Endodermal cell (in vitro differentiated cells): ENCODE results near the gene TPSAB1. TPM values are rescaled to one million over a fixed set of nuclear protein-coding genes. Genes with fewer than 3 reads are reported as not detected.
"Not testable (repeated sequence)": the region's sequence is repeated elsewhere in the genome, so short reads cannot be mapped to it uniquely, and the experiment has no call there.

Experiments used
- DNase-seq: peaks from one replicate; pipeline ENCODE4 v3.0.0-alpha.2; 2017
- H3K27ac ChIP-seq: 2 replicates; pipeline ENCODE4 v1.5.1; 2013; ENCODE audit warnings: mild to moderate bottlenecking, low read depth, low read length, moderate library complexity
- H3K27me3 ChIP-seq: 2 replicates; pipeline ENCODE4 v1.6.1; 2013; ENCODE audit warnings: mild to moderate bottlenecking, low read length, moderate library complexity; ENCODE audit not compliant: insufficient read depth, control insufficient read depth, poor library complexity, severe bottlenecking
- H3K36me3 ChIP-seq: 2 replicates; pipeline ENCODE4 v1.7.0; 2013; ENCODE audit warnings: mild to moderate bottlenecking, low read length, moderate library complexity; ENCODE audit not compliant: control insufficient read depth, insufficient read depth
- H3K4me1 ChIP-seq: one replicate; pipeline ENCODE4 v1.7.0; 2013; ENCODE audit warnings: low read length; ENCODE audit not compliant: control insufficient read depth, insufficient read depth
- H3K4me3 ChIP-seq: 2 replicates; pipeline ENCODE4 v1.5.1; 2013; ENCODE audit warnings: mild to moderate bottlenecking, low read length, moderate library complexity
- H3K9ac ChIP-seq: 2 replicates; pipeline ENCODE4 v1.6.1; 2013; ENCODE audit warnings: mild to moderate bottlenecking, low read length, moderate library complexity; ENCODE audit not compliant: poor library complexity, severe bottlenecking; ENCODE audit errors: extremely low read depth
- H3K9me3 ChIP-seq: 2 replicates; pipeline ENCODE4 v1.6.1; 2013; ENCODE audit warnings: mild to moderate bottlenecking, low read length, moderate library complexity; ENCODE audit not compliant: control insufficient read depth
- H3K27ac Mint-ChIP-seq: 2 replicates; pipeline ENCODE4 v1.8.0; 2020; ENCODE audit warnings: mixed read lengths
- H3K27me3 Mint-ChIP-seq: 2 replicates; pipeline ENCODE4 v1.8.0; 2021; ENCODE audit warnings: mild to moderate bottlenecking, mixed read lengths; ENCODE audit not compliant: insufficient read depth
- H3K36me3 Mint-ChIP-seq: 2 replicates; pipeline ENCODE4 v1.8.0; 2020; ENCODE audit warnings: low read depth, mixed read lengths
- H3K4me1 Mint-ChIP-seq: 2 replicates; pipeline ENCODE4 v1.8.0; 2020; ENCODE audit warnings: mixed read lengths
- H3K4me3 Mint-ChIP-seq: 2 replicates; pipeline ENCODE4 v1.8.0; 2020; ENCODE audit warnings: mild to moderate bottlenecking, moderate library complexity, mixed read lengths
- H3K9me3 Mint-ChIP-seq: 2 replicates; pipeline ENCODE4 v1.8.0; 2020; ENCODE audit warnings: mild to moderate bottlenecking, mixed read lengths
- WGBS, 2 experiments: methylation state at CpG; one replicate each; pipeline versions ENCODE4 v1.1.5 to v1.1.7; 2013; ENCODE audit warnings: missing lambda C conversion rate in 2 of 2, mixed read lengths in 1 of 2; ENCODE audit not compliant: insufficient coverage in 1 of 2, insufficient read length in 1 of 2; 5-methylcytosine and 5-hydroxymethylcytosine counted together
- total RNA-seq, 2 donors: library from RNA; stranded (reverse); fragmentation: NEBNext Ultra II Directional in 1 of 2; extraction: Animal tissue kit (Norgen Biotek cat#: 25700) in 1 of 2; gene quantifications; 2 replicates in 1 of 2; 3 replicates in 1 of 2; pipeline ENCODE4 v1.2.1, GENCODE V29; 2021
- TF ChIP-seq, protein P1 (sequence below): fragments of 200-600 bp; sonication (generic); conservative IDR thresholded peaks from 2 replicates; pipeline ENCODE4 v1.5.0; 2021; ENCODE audit warnings: antibody characterized with exemption, mild to moderate bottlenecking

The TPSAB1 gene
- total RNA-seq, 2 donors from 2014 or later = not detected

DNA sequence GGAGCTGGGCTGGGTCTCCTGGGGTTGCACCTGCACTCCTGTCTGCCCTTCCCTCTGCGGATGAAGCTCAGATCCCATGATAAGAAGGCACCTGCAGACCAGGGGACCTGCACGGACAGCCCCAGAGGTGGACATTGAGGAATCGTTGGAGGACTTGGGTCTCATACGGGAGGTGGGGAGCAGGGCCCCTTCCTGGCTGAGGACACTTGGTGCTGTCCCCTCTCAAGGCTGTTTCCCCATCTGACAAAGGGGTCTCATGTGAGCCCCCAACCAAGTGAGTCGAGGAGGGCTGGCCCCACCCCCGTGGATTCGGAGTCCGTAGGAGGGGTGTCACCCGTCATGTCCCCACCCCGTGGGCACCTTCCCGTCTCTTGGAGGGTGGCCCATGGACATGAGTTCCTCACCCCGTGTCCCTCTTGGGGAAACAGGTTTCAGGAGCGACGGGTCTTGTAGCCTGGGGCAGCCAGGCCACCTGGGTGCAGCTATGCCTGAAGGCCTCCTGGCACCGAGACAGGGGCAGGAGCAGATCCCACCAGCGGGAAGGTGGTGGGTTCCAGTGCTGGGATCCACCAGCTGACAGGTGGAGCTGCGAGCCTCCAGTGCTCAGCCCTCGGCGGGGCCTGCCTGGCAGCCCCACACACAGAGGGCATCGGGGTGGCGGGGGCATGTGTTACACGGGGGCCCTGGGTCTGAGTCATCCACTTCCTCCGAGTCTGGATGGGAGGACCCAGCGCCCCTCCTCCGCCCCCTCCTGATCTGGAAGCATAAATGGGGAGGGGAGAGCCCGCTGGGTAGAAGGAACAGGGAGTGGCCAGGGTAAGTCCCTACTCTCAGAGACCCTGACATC, 15.0 kb downstream of the TPSAB1 start, which contains the start of gene TPSD1:
Gene TPSD1, plus strand, starts transcription at position 794 of the 847 bp plus-strand sequence. CDS start 212 bp downstream, outside the sequence.
- not testable (repeated sequence) for H3K9me3 ChIP-seq, H3K27ac Mint-ChIP-seq, H3K36me3 Mint-ChIP-seq, H3K36me3 ChIP-seq, H3K4me1 ChIP-seq, H3K9ac ChIP-seq, H3K4me1 Mint-ChIP-seq, H3K27ac ChIP-seq, H3K9me3 Mint-ChIP-seq, H3K4me3 ChIP-seq, DNase-seq, H3K4me3 Mint-ChIP-seq
- 86% methylated on average over 6 to 19 of the region's 26 CpGs for WGBS, 2 experiments
- peaks cover 11% of the 10 kb centered on the region for H3K27me3 Mint-ChIP-seq
- H3K27me3 ChIP-seq = peaks cover 19% of the 10 kb centered on the region

DNA sequence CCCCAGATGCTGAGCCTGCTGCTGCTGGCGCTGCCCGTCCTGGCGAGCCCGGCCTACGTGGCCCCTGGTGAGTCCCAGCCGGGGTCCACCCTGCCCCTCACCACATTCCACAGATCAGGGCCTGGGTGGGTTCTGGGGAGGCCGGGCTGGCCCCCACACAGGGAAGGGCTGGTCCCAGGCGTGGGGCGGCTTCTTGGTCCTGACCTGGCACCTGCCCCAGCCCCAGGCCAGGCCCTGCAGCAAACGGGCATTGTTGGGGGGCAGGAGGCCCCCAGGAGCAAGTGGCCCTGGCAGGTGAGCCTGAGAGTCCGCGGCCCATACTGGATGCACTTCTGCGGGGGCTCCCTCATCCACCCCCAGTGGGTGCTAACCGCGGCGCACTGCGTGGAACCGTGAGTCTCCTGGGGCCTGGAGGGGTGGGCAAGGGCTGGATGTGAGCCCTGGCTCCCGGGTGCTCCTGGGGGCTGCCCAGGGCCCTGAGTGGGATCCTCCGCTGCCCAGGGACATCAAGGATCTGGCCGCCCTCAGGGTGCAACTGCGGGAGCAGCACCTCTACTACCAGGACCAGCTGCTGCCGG, 15.9 kb downstream of the TPSAB1 start:
- H3K27ac Mint-ChIP-seq, H3K4me1 Mint-ChIP-seq, H3K27ac ChIP-seq, H3K9me3 Mint-ChIP-seq, H3K9ac ChIP-seq, H3K4me3 Mint-ChIP-seq, H3K4me1 ChIP-seq, H3K4me3 ChIP-seq, H3K36me3 ChIP-seq, H3K36me3 Mint-ChIP-seq, H3K9me3 ChIP-seq, DNase-seq, H3K27me3 Mint-ChIP-seq: not testable (repeated sequence)
- 87 to 92% methylated on average over 6 to 23 of the region's 23 CpGs for WGBS, 2 experiments
- H3K27me3 ChIP-seq = peaks cover 26% of the 10 kb centered on the region

DNA sequence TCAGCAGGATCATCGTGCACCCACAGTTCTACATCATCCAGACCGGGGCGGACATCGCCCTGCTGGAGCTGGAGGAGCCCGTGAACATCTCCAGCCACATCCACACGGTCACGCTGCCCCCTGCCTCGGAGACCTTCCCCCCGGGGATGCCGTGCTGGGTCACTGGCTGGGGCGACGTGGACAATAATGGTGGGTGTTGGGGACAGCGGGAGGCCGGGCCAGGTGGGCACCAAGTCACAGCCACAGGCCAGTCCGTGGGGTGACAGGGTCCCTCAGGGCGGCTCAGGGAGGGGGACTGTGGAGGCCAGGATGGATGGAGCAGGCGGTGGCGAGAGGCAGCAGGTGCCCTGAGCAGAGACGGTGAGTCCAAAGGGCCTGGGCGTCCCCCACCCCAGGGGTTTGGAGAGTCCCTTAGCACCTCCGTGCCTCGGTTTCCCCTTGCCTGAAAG, 16.4 kb downstream of the TPSAB1 start:
- H3K4me3 Mint-ChIP-seq = no peak overlapping the region
- H3K9me3 ChIP-seq = no peaks in the 10 kb centered on the region
- no peaks in the 10 kb centered on the region for H3K36me3 Mint-ChIP-seq
- DNase-seq = no peak
- H3K36me3 ChIP-seq = no peaks in the 10 kb centered on the region
- H3K4me3 ChIP-seq = no peak overlapping the region
- H3K9me3 Mint-ChIP-seq = no peaks in the 10 kb centered on the region
- H3K27me3 ChIP-seq = peaks cover 30% of the 10 kb centered on the region
- no peak overlapping the region for H3K27ac ChIP-seq
- H3K27me3 Mint-ChIP-seq = peaks cover 9% of the 10 kb centered on the region
- H3K27ac Mint-ChIP-seq = no peak overlapping the region
- H3K9ac ChIP-seq = no peak overlapping the region
- TF ChIP-seq, protein P1, sequence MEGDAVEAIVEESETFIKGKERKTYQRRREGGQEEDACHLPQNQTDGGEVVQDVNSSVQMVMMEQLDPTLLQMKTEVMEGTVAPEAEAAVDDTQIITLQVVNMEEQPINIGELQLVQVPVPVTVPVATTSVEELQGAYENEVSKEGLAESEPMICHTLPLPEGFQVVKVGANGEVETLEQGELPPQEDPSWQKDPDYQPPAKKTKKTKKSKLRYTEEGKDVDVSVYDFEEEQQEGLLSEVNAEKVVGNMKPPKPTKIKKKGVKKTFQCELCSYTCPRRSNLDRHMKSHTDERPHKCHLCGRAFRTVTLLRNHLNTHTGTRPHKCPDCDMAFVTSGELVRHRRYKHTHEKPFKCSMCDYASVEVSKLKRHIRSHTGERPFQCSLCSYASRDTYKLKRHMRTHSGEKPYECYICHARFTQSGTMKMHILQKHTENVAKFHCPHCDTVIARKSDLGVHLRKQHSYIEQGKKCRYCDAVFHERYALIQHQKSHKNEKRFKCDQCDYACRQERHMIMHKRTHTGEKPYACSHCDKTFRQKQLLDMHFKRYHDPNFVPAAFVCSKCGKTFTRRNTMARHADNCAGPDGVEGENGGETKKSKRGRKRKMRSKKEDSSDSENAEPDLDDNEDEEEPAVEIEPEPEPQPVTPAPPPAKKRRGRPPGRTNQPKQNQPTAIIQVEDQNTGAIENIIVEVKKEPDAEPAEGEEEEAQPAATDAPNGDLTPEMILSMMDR = no peak
- 90 to 95% methylated on average over 13 to 22 of the region's 22 CpGs for WGBS, 2 experiments
- H3K4me1 ChIP-seq = no peaks in the 10 kb centered on the region
- no peaks in the 10 kb centered on the region for H3K4me1 Mint-ChIP-seq

DNA sequence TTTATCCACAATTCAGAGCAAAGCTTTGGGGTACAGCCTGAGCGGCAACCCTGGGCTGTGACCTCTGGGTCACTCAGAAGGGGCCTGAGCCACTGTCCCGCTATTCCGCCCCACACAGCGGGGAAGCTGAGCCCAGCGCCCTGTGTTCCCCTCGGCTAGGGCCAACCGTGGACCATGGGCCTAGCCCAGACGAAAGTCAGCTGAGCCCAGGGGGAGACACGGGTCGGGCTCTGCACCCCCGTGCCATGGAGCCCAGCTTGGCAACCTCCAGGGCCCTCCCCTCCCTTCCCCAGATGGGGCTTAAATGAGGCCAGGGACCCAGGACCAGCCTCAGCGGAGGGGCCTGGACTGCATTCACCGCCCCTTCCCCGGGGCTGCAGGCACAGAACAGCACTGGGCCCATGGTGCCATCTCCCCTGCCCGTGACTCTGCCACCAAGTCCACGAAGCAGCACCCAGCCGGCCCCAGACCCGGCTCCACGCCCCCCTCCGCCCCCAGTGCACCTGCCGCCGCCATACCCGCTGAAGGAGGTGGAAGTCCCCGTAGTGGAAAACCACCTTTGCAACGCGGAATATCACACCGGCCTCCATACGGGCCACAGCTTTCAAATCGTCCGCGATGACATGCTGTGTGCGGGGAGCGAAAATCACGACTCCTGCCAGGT, 17.2 kb downstream of the TPSAB1 start:
- Histone ChIP-seq H3K9ac (no peak overlapping the region), H3K4me3 (no peak overlapping the region), H3K4me1 (no peaks in the 10 kb centered on the region), H3K36me3 (no peaks in the 10 kb centered on the region), H3K27me3 (peaks cover 30% of the 10 kb centered on the region), H3K9me3 (no peaks in the 10 kb centered on the region), H3K27ac (no peak overlapping the region)
- TF ChIP-seq, protein P1 = no peak
- no peak for DNase-seq
- no peaks in the 10 kb centered on the region for H3K4me1 Mint-ChIP-seq
- no peaks in the 10 kb centered on the region for H3K36me3 Mint-ChIP-seq
- peaks cover 7% of the 10 kb centered on the region for H3K27me3 Mint-ChIP-seq
- WGBS, 2 experiments = 89% methylated on average over 17 to 34 of the region's 34 CpGs
- H3K9me3 Mint-ChIP-seq = no peaks in the 10 kb centered on the region
- H3K4me3 Mint-ChIP-seq = no peak overlapping the region
- no peak overlapping the region for H3K27ac Mint-ChIP-seq
